Heart left ventricle (tissue), 16 donors: ENCODE data around the gene BHLHA9. TPM values are rescaled to one million over a fixed set of nuclear protein-coding genes. Genes with fewer than 3 reads are reported as not detected.
A peak's percentile ranks its signal among the peaks of the same experiment; 100 is the strongest.
"Not testable (repeated sequence)": the region's sequence is repeated elsewhere in the genome, so short reads cannot be mapped to it uniquely, and the experiment has no call there.

Experiments
- ATAC-seq, 4 donors: fragments of 200-7000 bp; cut with Tn5 transposase; one replicate each; pipeline ENCODE4 v1.9.1; 2020 to 2022; ENCODE audit warnings: moderate library complexity in 4 of 4, mild to moderate bottlenecking in 3 of 4, moderate number of reproducible peaks in 1 of 4
- DNase-seq, 5 donors: peaks; one replicate each; pipeline ENCODE4 v3.0.0-alpha.2; 2020
- H3K27ac ChIP-seq, 12 donors: fragments of 200-600 bp; sonication (generic) in 4 of 12; one replicate each; pipeline versions ENCODE4 v1.5.0 to v1.8.0; 2016 to 2022; ENCODE audit warnings: mild to moderate bottlenecking in 2 of 12
- H3K27me3 ChIP-seq, 9 donors: fragments of 200-600 bp; sonication (generic) in 2 of 9; one replicate each; pipeline versions ENCODE4 v1.5.1 to v1.8.0; 2016 to 2022; ENCODE audit warnings: mild to moderate bottlenecking in 3 of 9
- H3K36me3 ChIP-seq, 9 donors: fragments of 200-600 bp; sonication (generic) in 2 of 9; one replicate each; pipeline versions ENCODE4 v1.5.0 to v1.8.0; 2018 to 2022; ENCODE audit warnings: mild to moderate bottlenecking in 2 of 9
- H3K4me1 ChIP-seq, 12 donors: fragments of 200-600 bp; sonication (generic) in 4 of 12; one replicate each; pipeline versions ENCODE4 v1.5.0 to v1.8.0; 2016 to 2022; ENCODE audit warnings: mild to moderate bottlenecking in 3 of 12
- H3K4me3 ChIP-seq, 12 donors: fragments of 200-600 bp; sonication (generic) in 4 of 12; one replicate each; pipeline versions ENCODE4 v1.5.0 to v1.8.0; 2017 to 2022; ENCODE audit warnings: mild to moderate bottlenecking in 9 of 12, moderate library complexity in 4 of 12
- H3K9me3 ChIP-seq, 12 donors: fragments of 200-600 bp; sonication (generic) in 4 of 12; one replicate each; pipeline versions ENCODE4 v1.5.0 to v1.8.0; 2016 to 2022; ENCODE audit warnings: mild to moderate bottlenecking in 1 of 12
- CTCF ChIP-seq, 12 donors: fragments of 200-600 bp; sonication (generic) in 4 of 12; IDR thresholded peaks; one replicate each; pipeline versions ENCODE4 v1.5.0 to v1.8.0; 2018 to 2022; ENCODE audit warnings: antibody characterized with exemption in 12 of 12, mild to moderate bottlenecking in 5 of 12
- POLR2A ChIP-seq, 2 donors: fragments of 450-650 bp; IDR thresholded peaks; one replicate each; pipeline ENCODE4 v1.6.1; 2017; ENCODE audit warnings: antibody characterized with exemption in 2 of 2, mild to moderate bottlenecking in 2 of 2, moderate library complexity in 2 of 2
- WGBS, 4 donors: extraction: QIAGEN DNeasy Blood & Tissue Kit in 2 of 4; methylation state at CpG; one replicate each; pipeline versions ENCODE4 v1.1.5 to v1.1.7; 2013 to 2018; 5-methylcytosine and 5-hydroxymethylcytosine counted together
- intact Hi-C, 10 donors: fragments of 100-400 bp; cut with DNase I; formaldehyde crosslinking; loops; one replicate each; pipeline versions ENCODE4 v1.11.1 to v1.14.2; 2022
- polyA plus RNA-seq, 2 donors: library from polyadenylated mRNA; stranded (reverse); fragments of 200-250 nt; gene quantifications; one replicate each; pipeline ENCODE4 v1.2.3, GENCODE V29; 2013
- total RNA-seq, 9 donors: library from RNA; depleted of rRNA in 2 of 9; stranded (reverse); fragments of >200 nt in 2 of 9; fragmentation: NEBNext Ultra II Directional in 3 of 9; extraction: Animal tissue kit (Norgen Biotek cat#: 25700) in 3 of 9; gene quantifications; one replicate each; pipeline versions ENCODE4 v1.1.0 to v1.2.4, GENCODE V29; 2016 to 2023
- donor health status: ischemic (EF 13 %, LVEDD 7.1; RV severe dilation, severe dysfunction).
- donor health status: healthy with polysubstance abuse.
- donor health status: DM: no; HTN: yes; CAD: no.
- donor health status: DM: no; HTN: no; CAD: no.
- donor health status: ischemic (EF 25% LVEDD 6.9; RV normal size, moderate dysfunction).
- donor health status: ischemic (EF 25% LVEDD 5.7; RV mildly dilated, moderate dysfunction).
- donor health status: healthy.
- donor health status: DM: yes; HTN: yes; CAD: no.
- donor health status: ischemic (EF 35%, LVEDD 5.7; RV mildly dilated, moderate dysfunction).
- donor health status: nonischemic (EF 11% LVEDD 7.7; RV severe dilation, severe dysfunction).
- donor health status: DM: yes; HTN: yes; CAD: no.
- donor health status: PGD.
- donor health status: ischemic (EF 29% LVEDD 5.4; RV normal size, mild dysfunction).
- donor health status: nonischemic (EF 23%, LVEDD 6.1; RV moderate dilation, normal function).

Gene BHLHA9
- total and polyA plus RNA-seq, 11 donors = not detected

- Histone ChIP-seq H3K4me3 (no peak overlapping the region), H3K27ac (peak overlapping the region in 7 of 12 donors; percentile 24 to 60 (median 47)), H3K27me3 (peaks cover 0 to 27% (median 12%) of the 10 kb centered on the region in 9 donors), H3K36me3 (no peaks in the 10 kb centered on the region), H3K4me1 (peaks cover 0 to 26% (median 10%) of the 10 kb centered on the region in 12 donors), H3K9me3 (peaks cover 0 to 3% (median 0%) of the 10 kb centered on the region in 12 donors)
- 50 to 59% (median 54%) methylated on average over 4 of the region's 4 CpGs for WGBS, 4 donors
- TF ChIP-seq CTCF (IDR thresholded peaks at IDR 0.05) (no peak), POLR2A (IDR thresholded peaks at IDR 0.05) (no peak)
- DNase-seq (peak in 2 of 5 donors; percentile 40), ATAC-seq (peak; percentile 56 to 89 (median 78))
- intact Hi-C loops = no loop called here
These were observed 35.8 kb upstream of the BHLHA9 start for GRCh38 chr17:1234455-1234854.

GRCh38 chr17:1237471-1237870 lies 32.8 kb upstream of the BHLHA9 start:
- no peak overlapping the region for H3K4me3 ChIP-seq
- H3K4me1 ChIP-seq = peaks cover 0 to 9% (median 0%) of the 10 kb centered on the region in 12 donors
- H3K27me3 ChIP-seq = peaks cover 0 to 3% (median 0%) of the 10 kb centered on the region in 9 donors
- WGBS, 4 donors = 79 to 98% (median 97%) methylated on average over 6 of the region's 6 CpGs
- no peak for ATAC-seq
- no peak for TF ChIP-seq CTCF (IDR thresholded peaks at IDR 0.05)
- no peak for TF ChIP-seq POLR2A (IDR thresholded peaks at IDR 0.05)
- intact Hi-C loops = no loop called here
- H3K9me3 ChIP-seq = peaks cover 0 to 3% (median 0%) of the 10 kb centered on the region in 12 donors
- no peak overlapping the region for H3K27ac ChIP-seq
- no peaks in the 10 kb centered on the region for H3K36me3 ChIP-seq
- no peak for DNase-seq

GRCh38 chr17:1239210-1239609 lies 31.0 kb upstream of the BHLHA9 start:
- Histone ChIP-seq H3K4me3 (no peak overlapping the region), H3K27me3 (peaks cover 0 to 3% (median 0%) of the 10 kb centered on the region in 9 donors), H3K36me3 (no peaks in the 10 kb centered on the region), H3K27ac (no peak overlapping the region), H3K9me3 (peaks cover 0 to 3% (median 0%) of the 10 kb centered on the region in 12 donors), H3K4me1 (peaks cover 0 to 7% (median 0%) of the 10 kb centered on the region in 12 donors)
- no peak for ATAC-seq
- intact Hi-C loops = no loop called here
- WGBS, 4 donors = 75 to 87% (median 81%) methylated on average over 11 of the region's 11 CpGs
- TF ChIP-seq POLR2A (IDR thresholded peaks at IDR 0.05) (no peak), CTCF (IDR thresholded peaks at IDR 0.05) (no peak)
- DNase-seq = no peak

- H3K9me3 ChIP-seq, H3K27ac ChIP-seq, H3K4me1 ChIP-seq, H3K27me3 ChIP-seq, H3K4me3 ChIP-seq, H3K36me3 ChIP-seq, intact Hi-C loops, DNase-seq, ATAC-seq: not testable (repeated sequence)
- 80 to 88% (median 81%) methylated on average over 11 of the region's 11 CpGs for WGBS, 4 donors
These were observed 29.8 kb upstream of the BHLHA9 start for GRCh38 chr17:1240426-1240825.

GRCh38 chr17:1241929-1242328 lies 28.3 kb upstream of the BHLHA9 start:
- intact Hi-C loops = no loop called here
- DNase-seq = peak in 1 of 5 donors; percentile 3
- Histone ChIP-seq H3K36me3 (no peaks in the 10 kb centered on the region), H3K27me3 (peaks cover 0 to 3% (median 0%) of the 10 kb centered on the region in 9 donors), H3K4me1 (no peaks in the 10 kb centered on the region), H3K9me3 (peaks cover 0 to 3% (median 0%) of the 10 kb centered on the region in 12 donors), H3K27ac (no peak overlapping the region), H3K4me3 (no peak overlapping the region)
- no peak for TF ChIP-seq POLR2A (IDR thresholded peaks at IDR 0.05)
- TF ChIP-seq CTCF (IDR thresholded peaks at IDR 0.05) = no peak
- 46 to 57% (median 51%) methylated on average over 9 of the region's 9 CpGs for WGBS, 4 donors
- peak in 1 of 4 donors; percentile 56 for ATAC-seq
